ENCODE measurements around the gene OLIG2.

DNA sequence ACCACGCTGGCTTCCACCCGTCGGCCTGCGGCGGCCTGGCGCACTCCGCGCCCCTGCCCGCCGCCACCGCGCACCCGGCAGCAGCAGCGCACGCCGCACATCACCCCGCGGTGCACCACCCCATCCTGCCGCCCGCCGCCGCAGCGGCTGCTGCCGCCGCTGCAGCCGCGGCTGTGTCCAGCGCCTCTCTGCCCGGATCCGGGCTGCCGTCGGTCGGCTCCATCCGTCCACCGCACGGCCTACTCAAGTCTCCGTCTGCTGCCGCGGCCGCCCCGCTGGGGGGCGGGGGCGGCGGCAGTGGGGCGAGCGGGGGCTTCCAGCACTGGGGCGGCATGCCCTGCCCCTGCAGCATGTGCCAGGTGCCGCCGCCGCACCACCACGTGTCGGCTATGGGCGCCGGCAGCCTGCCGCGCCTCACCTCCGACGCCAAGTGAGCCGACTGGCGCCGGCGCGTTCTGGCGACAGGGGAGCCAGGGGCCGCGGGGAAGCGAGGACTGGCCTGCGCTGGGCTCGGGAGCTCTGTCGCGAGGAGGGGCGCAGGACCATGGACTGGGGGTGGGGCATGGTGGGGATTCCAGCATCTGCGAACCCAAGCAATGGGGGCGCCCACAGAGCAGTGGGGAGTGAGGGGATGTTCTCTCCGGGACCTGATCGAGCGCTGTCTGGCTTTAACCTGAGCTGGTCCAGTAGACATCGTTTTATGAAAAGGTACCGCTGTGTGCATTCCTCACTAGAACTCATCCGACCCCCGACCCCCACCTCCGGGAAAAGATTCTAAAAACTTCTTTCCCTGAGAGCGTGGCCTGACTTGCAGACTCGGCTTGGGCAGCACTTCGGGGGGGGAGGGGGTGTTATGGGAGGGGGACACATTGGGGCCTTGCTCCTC is 1.9 kb downstream of the OLIG2 start:
- TF ChIP-seq, protein P1, sequence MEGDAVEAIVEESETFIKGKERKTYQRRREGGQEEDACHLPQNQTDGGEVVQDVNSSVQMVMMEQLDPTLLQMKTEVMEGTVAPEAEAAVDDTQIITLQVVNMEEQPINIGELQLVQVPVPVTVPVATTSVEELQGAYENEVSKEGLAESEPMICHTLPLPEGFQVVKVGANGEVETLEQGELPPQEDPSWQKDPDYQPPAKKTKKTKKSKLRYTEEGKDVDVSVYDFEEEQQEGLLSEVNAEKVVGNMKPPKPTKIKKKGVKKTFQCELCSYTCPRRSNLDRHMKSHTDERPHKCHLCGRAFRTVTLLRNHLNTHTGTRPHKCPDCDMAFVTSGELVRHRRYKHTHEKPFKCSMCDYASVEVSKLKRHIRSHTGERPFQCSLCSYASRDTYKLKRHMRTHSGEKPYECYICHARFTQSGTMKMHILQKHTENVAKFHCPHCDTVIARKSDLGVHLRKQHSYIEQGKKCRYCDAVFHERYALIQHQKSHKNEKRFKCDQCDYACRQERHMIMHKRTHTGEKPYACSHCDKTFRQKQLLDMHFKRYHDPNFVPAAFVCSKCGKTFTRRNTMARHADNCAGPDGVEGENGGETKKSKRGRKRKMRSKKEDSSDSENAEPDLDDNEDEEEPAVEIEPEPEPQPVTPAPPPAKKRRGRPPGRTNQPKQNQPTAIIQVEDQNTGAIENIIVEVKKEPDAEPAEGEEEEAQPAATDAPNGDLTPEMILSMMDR (IDR thresholded peaks at IDR 0.05), result no peak
- no peak for TF ChIP-seq POLR2A (IDR thresholded peaks at IDR 0.05)
